ENCODE data around the gene NKIRAS2.
A peak's percentile ranks its signal among the peaks of the same experiment; 100 is the strongest.

Gene NKIRAS2

GRCh38 chr17:42049834-42050392 lies 30.0 kb downstream of the NKIRAS2 start:
- TF ChIP-seq CTCF (conservative IDR thresholded peaks at IDR 0.05; ENCODE audit: low read depth, low read length): no peak
- no peak for DNase-seq (ENCODE audit: low read depth)
- H3K4me3 ChIP-seq (ENCODE audit: low read depth, low read length): peak overlapping the region; percentile 49

GRCh38 chr17:42050393-42051012 lies 30.6 kb downstream of the NKIRAS2 start, which contains the start of gene C17orf113:
TSS of gene C17orf113 (minus strand) at chr17:42050601. CDS start at chr17:42043376, 7,225 bp downstream.
- peak; percentile 22 for DNase-seq (ENCODE audit: low read depth)
- peak within 1 kb of the TSS; percentile 49 for H3K4me3 ChIP-seq (ENCODE audit: low read depth, low read length)
- peak; percentile 30 for TF ChIP-seq CTCF (conservative IDR thresholded peaks at IDR 0.05; ENCODE audit: low read depth, low read length)

GRCh38 chr17:42051013-42051400 lies 31.1 kb downstream of the NKIRAS2 start:
- no peak for TF ChIP-seq CTCF (conservative IDR thresholded peaks at IDR 0.05; ENCODE audit: low read depth, low read length)
- DNase-seq (ENCODE audit: low read depth): no peak
- no peak overlapping the region for H3K4me3 ChIP-seq (ENCODE audit: low read depth, low read length)

- H3K4me3 ChIP-seq (ENCODE audit: low read depth, low read length): no peak overlapping the region
- no peak for DNase-seq (ENCODE audit: low read depth)
- TF ChIP-seq CTCF (conservative IDR thresholded peaks at IDR 0.05; ENCODE audit: low read depth, low read length): no peak
These were observed 31.8 kb downstream of the NKIRAS2 start for GRCh38 chr17:42051645-42052044.

GRCh38 chr17:42052346-42052877 lies 32.5 kb downstream of the NKIRAS2 start:
- no peak for DNase-seq (ENCODE audit: low read depth)
- TF ChIP-seq CTCF (conservative IDR thresholded peaks at IDR 0.05; ENCODE audit: low read depth, low read length): no peak
- H3K4me3 ChIP-seq (ENCODE audit: low read depth, low read length): no peak overlapping the region

GRCh38 chr17:42053731-42054500 lies 34.0 kb downstream of the NKIRAS2 start:
- H3K4me3 ChIP-seq (ENCODE audit: low read depth, low read length): no peak overlapping the region
- TF ChIP-seq CTCF (conservative IDR thresholded peaks at IDR 0.05; ENCODE audit: low read depth, low read length): no peak
- DNase-seq (ENCODE audit: low read depth): no peak
